Activated CD4-positive, alpha-beta T cell treated with anti-CD3 and anti-CD28 coated beads, Interleukin-2, amount 50 U/mL, for 4 hours (primary cell): Measurements from ENCODE around the gene OGFOD1.

Source experiments
- DNase-seq, 2 experiments: peaks; one replicate each; pipeline ENCODE4 v3.0.0-alpha.2; 2020

The OGFOD1 gene

DNA sequence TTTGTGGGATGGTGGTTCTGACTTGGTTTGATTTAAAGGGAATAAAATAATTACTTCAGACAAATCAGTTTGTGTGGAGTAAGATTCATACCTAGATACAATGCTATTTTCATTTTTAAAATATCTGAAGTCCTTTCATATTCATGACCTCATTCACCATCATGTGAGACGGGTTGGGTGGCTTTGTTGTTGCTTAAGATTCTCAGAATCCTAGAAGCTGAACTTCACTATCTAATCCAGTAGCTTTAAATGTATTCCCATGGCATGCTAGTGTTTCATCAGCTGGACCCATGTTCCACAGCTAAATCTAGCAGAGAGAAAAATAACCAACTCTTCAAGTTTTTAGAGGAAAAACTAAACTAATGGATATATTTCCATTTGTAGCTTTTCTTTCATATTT lies 23.3 kb upstream of the OGFOD1 start:
- DNase-seq, result no peak

DNA sequence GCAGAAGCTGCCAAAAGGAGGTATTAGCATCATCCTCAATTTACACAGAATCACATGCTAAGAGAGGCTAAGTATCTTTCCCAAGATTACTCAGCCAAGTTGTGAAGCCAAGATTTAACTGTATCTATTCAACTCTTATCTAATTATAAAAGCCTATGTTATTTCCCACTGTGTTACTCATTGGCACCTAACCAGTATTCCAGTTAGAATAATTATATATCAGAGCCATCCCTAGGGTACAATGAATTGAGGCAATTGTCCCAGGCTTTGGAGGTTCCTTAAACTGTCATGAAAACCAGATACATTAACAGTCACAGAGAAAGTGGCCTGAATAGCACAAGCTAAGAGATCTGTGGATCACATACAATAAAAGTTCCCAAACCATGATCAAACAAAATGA lies 15.1 kb upstream of the OGFOD1 start:
- no peak for DNase-seq

DNA sequence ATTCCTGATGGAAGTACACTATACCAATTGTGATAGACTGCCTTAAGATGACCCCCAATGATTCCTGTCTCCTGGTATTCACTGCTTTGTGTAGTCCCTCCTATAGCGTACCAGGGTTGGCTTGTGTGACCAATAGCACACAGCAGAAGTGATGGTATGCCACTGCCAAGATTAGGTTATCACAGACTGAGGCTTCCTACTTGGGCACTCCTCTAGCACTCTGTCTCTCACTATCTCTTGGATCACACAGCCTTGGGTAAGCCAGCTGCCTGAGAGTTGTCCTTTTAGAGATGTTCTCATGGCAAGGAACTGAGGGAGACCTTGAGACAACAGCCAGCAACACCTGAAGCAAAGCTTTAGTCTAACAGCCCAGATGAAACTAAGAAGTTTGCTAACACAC lies 13.3 kb upstream of the OGFOD1 start:
- DNase-seq, result no peak

DNA sequence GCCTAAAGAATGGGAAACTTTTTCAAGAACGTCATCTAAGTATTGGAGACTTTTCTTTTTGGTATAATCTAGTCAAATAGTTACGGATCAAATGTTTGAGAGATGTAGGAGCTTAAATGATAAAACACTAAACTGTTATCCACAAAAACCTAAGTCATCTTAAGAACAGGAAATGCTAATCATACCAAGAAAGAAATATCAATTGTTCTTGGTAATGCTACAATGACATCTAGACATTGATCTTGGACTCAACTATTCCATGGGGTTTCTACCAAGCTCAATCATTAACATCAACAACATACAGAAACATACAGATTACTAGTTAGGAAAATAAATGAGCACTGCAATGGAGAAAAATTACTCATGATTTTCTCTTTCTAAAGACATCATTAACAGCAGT lies 4.1 kb upstream of the OGFOD1 start:
- no peak for DNase-seq

DNA sequence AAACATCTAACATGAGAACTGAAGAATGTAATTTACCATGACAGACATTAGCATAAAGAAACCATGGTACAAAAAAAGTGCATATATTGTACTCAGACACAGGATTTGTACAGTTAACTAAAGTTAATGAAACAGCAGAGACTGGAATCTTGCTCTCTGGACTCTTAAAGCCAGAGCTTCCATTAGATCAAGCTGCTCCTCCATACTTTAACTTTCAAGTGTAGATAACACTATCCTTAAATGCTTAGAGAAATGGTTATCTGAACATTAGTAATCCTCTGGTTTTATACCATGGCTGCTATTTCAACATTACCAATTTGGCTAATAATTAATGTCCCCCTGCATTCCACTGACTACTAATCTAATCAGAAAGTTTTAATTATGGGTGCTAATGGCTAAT lies 3.3 kb upstream of the OGFOD1 start:
- no peak for DNase-seq

DNA sequence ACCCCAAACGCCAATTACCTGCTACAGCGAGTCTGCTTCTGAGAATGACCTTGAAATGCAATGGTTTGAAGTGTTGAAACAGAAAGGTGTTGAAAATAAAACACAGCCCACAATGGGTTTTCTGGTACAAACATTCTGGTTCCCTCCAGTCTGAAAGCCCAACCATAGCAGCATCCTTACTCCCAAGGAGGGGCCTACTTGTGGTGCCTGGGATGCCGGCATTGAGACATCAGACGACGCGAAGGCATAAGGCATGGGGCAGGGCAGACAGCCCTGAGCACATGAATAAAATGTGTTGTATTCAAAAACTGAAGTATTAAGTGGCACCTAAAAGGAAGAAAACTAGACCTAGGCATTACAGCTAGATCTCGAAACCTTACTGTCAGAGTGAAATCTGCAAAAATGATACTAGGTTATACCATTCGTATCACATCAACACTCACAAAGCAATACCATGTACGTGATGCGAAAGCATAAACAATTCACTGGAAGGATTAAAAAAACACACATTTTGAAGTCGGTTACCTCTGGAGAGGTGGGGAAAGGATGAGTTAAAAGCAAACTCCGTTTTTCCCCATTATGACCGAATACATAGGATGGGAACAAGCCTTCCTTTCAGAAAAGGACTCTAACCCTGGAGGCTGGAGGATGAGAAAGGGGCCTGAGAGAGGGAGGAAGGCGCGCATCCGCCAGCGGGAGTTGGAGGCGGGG lies 924 bp upstream of the OGFOD1 start:
- no peak for DNase-seq

DNA sequence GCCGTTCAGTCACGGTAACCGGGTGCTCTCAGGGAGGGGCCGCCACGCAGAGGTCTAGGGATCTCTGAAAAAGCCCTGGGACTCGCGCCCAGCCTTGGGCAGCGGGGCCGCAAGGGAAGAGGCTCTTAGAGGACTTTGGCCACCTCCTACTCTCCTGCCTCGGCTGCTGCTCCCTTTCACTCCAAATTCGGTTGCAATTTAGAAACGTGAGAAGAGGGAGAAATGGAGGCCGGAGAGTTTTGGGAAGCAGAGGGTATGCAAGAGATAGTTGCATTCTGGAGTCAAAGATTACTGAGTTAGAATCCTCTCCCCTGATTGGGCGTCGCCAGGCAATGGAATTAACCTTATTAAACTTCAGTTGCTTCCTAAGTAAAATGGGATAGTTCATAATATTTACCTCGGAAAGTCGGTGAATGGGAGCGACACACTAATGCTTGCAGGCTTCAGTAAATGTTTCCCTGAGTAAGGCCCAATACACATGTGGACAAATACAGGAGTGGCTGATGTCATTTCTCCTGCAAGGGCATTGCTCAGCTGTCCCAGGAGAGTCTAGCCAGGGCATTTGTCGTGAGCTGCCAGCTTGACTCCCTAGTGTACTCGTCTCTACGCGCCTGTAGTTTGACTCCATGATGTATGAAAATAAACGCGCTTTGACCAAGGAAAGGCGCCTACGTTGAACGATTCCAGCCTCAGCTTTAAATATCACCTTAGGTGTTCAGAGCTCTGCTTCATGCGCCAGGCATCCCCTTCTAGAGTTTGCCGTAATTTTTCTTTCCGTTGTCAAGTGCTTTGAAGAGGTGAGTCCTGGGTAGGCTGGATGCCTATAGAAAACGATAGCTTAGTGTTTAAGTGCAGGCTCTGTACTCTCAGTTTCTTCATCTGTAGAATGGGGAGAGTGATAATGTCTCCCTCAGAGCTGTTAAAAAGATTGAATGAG lies 667 bp downstream of the OGFOD1 start:
- no peak for DNase-seq

DNA sequence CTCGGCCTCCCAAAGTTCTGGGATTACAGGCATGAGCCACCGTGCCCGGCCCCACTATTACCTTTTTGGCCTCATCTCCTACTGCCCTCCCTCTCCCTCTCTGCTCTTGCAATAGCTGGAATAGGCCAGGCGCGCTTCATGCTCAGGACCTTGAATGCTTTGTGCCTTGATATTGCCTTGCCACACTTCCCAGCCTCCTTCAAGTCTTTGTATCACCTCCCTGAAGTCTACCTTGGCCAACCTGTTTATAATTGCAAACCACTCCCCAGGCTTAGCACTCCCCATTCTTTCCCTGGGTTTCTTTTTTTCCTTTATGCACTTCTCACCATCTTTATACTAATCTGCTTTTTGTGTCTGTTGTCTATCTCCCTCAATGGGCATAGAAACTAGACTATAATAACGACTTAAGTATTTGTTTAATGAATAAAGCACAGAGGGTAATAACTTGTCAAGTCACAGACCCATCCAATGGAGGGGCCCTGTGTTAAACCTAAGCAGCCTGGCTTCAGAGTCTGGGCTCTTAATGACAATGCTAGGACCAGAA lies 6.6 kb downstream of the OGFOD1 start:
- no peak for DNase-seq

DNA sequence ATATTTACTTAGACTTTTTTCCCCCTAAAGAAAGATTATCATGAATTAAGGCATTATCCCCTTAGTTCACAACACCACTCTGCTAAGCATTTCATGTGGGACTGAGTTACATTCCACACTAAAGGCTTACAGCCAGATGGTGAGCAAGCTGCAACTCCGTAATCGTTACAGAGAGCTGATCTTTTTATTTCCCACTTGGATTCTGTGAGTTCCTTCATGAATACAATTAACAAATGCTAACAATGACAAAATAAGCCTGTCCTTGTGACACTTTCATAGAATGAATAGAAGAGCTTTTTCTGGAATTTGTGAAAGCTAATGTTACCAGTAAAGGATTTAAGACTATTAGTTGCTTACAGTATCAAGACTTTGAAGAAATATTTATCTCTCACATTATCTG lies 8.7 kb downstream of the OGFOD1 start:
- DNase-seq, result no peak

DNA sequence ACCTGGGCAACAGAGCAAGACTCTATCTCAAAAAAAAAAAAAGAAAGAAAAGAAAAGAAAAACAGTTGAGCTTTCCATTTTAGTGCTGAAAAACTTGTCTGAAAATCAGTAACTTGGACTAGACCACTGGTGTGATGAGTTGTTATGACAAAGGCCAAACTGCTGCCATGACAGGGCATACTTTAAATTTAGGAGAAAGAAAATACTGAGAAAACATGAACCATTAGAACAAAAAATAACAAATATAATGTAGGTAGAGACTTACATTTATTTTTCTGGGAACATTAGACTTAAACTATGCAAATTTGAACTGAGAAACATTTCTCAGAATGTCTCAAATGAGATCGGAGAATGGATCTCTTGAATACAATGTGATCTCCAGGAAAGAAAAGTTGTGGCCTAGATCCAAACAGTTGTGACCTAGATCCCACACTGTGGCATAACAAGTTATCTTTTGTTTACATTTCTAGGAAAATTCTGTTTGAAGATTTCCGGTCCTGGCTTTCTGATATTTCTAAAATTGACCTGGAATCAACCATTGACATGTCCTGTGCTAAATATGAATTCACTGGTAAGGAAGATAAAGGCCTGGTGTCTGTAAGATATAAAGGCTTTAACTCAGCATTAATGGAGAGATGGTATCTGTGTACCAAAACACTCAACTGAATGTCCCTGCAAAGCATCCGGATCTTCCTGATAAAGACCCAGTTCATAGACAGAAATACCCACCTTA lies 10.9 kb downstream of the OGFOD1 start:
- DNase-seq, result no peak

DNA sequence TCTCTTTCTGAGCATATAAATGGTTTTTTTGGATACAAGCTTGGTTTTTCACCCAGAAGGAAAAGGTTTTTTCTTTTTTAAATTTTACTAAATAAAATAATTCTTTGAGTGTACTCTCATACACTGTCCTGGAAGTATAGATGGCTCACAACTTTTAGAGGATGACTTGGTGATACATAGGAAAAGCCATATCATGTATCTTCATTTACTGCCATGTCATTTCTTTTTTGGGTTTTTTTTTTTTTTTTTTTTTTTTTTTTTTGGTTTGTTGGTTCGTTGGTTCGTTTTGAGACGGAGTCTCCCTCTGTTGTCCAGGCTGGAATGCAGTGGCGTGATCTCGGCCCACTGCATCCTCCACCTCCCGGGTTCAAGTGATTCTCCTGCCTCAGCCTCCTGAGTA lies 11.8 kb downstream of the OGFOD1 start:
- DNase-seq, result no peak

DNA sequence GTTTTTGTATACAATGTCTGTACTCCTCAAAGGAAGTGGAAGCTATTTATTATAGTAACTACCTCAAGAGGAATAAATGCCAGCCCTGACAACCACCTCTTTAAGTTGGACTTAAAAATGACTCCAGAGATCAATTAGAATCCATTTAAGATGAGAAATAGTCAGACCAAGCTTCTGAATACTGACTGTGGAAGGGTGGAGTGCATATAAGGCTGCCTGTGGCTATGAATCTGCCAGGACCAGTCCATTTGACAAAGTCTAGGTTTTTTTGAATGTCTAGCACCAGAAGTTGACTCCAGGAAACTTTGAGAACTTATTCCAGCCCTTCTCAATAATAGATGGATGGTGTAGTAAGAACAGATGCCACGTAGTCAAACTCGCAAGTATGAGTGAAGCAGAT lies 15.0 kb downstream of the OGFOD1 start:
- no peak for DNase-seq

DNA sequence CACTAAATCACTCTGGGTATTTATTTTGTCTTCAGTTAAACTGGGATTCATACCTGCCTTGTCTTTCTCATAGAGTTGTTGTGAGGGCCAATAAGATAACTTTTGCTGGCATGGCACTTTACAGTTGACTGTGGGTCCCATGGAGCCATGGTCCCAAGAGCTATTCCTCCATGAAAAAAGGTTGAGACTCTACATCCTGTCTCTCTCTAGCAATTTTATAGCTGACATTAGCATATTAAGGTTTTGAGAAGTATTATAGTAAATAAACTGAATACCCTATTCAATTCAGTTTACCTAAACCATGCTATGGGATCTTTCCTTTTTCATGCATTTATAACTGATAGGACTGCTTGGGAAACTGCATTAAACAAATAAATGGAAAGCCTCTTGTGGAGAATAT lies 17.4 kb downstream of the OGFOD1 start:
- no peak for DNase-seq

DNA sequence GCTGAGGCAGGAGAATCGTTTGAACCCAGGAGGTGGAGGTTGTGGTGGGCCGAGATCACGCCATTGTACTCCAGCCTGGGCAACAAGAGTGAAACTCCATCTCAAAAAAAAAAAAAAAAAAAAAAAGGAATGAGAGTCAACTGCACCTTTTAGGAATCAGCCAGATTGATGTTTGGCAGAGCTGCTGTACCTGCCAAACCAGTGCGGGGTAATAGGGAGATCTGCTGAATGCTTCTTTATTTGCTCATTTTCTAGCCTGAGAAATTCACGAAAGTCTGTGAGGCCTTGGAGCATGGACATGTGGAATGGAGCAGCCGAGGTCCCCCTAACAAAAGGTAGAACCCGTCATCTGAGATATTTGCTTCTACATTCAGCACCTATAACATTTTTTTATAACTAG lies 18.4 kb downstream of the OGFOD1 start:
- DNase-seq, result no peak

DNA sequence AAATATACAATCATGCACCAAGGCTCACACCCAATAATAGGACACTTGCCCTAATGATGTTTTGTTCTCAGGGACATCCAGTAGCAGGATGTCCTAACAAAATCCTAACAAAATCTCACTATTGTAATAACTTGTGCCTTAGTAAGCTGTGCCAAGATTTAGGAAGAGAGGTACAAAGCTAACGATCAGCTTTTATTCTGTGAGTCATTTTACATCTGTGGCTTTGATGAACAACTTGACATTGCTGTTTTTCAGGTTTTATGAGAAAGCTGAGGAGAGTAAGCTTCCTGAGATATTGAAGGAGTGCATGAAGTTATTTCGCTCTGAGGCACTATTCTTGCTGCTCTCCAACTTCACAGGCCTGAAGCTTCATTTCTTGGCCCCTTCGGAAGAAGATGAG lies 18.9 kb downstream of the OGFOD1 start:
- no peak for DNase-seq

DNA sequence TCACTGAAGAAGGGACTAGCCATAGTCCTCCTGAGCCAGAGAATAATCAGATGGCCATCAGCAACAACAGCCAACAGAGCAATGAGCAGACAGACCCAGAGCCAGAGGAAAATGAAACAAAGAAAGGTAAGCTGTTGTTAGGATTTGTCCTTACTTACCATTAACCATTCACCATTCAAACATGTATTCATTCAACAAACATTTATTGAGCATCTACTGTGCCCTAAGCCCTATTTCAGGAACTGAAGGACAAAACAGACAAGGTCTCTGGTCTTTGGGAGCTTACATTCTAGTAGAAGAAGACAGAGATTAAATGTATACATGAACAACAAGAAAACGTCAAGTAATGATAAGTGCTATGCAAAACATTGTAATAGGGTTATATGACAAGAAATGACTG lies 19.3 kb downstream of the OGFOD1 start:
- no peak for DNase-seq

DNA sequence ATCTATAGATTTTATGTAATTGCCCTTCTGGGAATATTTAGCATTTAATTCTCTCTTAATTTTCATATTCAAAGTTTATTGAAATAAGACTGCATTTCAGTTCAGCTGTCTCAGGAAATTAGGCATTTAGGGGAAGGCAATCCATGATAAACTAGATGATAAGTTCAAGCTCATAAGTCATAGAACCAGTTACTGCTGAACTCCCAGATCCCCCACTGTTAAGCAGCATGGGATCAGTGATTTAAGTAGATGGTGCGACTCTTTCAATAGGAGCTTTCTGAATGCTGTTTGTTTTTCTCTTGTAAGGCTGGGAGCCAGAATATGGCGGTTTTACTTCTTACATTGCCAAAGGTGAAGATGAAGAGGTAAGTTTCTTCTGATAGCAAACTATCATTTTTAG lies 23.8 kb downstream of the OGFOD1 start:
- DNase-seq, result no peak

DNA sequence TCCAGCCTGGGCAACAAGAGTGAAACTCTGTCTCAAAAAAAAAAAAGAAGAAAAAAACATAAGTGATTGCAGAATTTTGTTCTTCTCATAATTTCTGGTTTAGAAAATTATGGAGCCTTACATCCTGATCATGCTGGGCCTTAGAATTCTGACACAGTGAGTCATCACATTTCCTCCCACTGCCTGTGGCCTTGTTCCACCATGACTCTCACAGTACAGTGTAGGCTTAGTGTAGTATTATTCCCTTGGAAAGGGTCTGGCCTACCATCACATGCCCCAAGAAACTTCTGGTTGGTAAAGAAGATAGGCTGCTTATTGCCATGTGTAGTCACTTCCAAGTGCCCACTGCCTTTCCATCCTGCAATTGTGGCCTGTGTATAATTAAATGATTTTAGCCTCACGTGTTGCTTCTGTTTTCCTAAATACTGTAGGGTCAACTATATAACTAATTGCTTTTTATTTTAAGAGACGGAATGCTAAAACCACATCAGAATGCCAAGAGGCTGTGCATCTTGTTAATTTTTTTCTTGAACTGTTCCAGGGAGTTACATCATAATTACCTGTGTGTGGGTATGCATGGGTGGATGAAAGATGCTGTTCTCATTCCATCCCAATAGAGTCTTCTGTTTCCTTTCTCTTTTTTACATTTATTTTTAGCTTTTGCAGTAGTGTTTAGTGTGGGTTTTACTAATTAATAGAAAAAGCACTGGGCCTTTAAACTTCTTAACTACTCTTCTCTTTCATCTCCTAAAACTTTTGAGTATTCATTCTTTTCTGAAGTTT lies 25.9 kb downstream of the OGFOD1 start:
- peak in 1 of 2 experiments; percentile 9 for DNase-seq

DNA sequence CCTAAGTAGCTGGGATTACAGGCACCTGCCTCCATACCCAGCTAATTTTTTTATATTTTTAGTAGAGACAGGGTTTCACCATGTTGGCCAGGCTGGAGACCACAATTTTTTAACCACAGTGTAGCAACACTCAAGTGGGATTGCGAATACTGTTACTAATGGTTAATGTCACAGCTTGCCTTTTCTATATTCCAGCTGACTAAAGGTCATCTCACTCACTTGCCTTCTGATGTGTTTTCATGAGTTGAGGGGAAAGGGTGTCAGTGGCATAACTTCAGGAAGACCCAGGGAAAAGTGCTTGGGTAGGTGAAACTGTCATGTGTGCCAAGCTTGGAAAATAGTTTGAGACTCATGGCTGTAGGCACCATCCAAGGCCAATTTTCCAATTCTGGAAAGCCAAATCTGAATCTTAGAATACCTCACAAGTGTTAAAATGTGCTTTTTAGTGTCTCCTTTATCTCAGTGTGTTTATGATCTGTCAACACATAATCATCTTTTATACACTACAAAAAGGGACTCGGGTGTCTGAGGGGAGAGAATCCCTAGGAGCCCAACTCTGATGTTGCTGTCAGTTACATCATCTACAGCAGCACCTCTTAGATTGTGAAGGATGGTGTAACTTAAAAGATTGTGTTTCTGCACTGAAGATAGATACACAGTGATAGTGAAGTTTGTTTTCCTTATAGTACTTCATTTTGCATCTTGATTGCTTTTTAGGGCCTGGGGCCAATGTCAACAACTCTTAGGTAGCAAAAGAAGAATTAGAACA lies 27.1 kb downstream of the OGFOD1 start:
- no peak for DNase-seq

DNA sequence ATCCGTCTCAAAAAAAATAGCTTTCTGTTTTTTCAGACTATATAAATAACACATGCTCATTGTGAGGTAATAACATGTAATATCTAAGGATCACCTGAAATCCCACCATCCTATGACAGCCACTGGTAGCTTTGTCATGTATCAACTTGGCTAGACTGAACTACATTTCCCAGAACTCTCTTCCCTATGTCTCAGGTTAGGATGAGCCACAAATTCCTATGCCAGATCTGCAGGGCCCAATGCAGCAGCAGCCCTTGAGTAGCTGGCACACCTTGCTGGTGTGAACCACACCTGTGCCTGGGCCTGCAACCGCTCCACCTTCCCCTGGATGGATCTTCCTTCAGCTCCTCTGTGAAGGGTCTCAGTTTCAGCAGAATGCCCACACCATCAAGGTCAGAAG lies 28.1 kb downstream of the OGFOD1 start:
- DNase-seq, result no peak

DNA sequence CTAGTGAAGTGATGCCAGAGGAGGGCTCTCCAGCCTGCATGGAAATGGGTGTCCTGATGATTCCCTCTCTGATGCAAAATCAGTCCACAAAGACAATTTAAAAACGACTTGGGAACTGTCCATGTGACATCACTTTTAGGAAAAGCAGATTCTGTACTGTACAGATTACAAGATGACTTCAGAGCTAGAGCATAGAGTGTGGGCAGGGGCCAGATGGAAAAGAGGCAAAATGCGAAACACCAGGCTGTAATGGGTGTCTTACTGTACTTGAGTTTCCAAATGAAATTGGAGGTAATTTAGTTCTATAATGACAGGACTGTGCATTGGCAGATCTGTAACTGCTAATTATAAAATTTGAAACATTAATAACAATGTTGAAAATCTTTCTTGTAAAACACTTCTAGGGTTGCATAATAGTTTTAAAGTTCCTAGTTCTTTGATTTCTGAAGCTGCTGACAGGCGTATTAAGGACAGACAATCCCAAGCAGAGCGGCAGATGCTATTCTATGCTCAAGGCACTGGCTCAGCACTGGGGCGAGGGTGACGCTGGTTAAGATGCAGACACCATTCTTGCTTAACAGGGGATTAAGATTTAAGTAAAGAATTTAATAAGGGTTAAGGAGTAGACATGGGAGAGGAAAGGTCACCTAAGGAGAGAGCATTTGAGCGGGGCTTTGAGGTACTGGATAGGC lies 29.6 kb downstream of the OGFOD1 start:
- no peak for DNase-seq
